Activated CD4-positive, alpha-beta T cell treated with anti-CD3 and anti-CD28 coated beads, Interleukin-2, amount 50 U/mL, for 48 hours (primary cell): ENCODE data around the gene TMEM203.

Experiments used
- DNase-seq, 2 experiments: peaks; one replicate each; pipeline ENCODE4 v3.0.0-alpha.2; 2020

Gene TMEM203

GRCh38 chr9:137217276-137218211 lies 12.1 kb upstream of the TMEM203 start:
- DNase-seq, result no peak

GRCh38 chr9:137216188-137216965 lies 10.9 kb upstream of the TMEM203 start:
- DNase-seq, result no peak

- no peak for DNase-seq
Observed at GRCh38 chr9:137215196-137215986, 9.9 kb upstream of the TMEM203 start.

GRCh38 chr9:137214620-137215019 lies 9.2 kb upstream of the TMEM203 start:
- DNase-seq, result no peak

- no peak for DNase-seq
Observed at GRCh38 chr9:137213160-137214060, 8.0 kb upstream of the TMEM203 start.

- no peak for DNase-seq
Observed at GRCh38 chr9:137212520-137212919, 7.1 kb upstream of the TMEM203 start.

- DNase-seq, result no peak
Observed at GRCh38 chr9:137211532-137211931, 6.1 kb upstream of the TMEM203 start.

GRCh38 chr9:137206602-137207001 lies 1.2 kb upstream of the TMEM203 start:
- DNase-seq, result no peak

- DNase-seq, result no peak
Observed at GRCh38 chr9:137204731-137205125, 720 bp downstream of the TMEM203 start.

GRCh38 chr9:137202966-137203365 lies 2.5 kb downstream of the TMEM203 start:
- no peak for DNase-seq

- DNase-seq, result no peak
Observed at GRCh38 chr9:137201205-137201868, 4.1 kb downstream of the TMEM203 start.

GRCh38 chr9:137200311-137201204 lies 4.9 kb downstream of the TMEM203 start, which contains the start of gene TPRN:
Gene TPRN, minus strand, starts transcription at chr9:137200741. Its CDS starts 30 bp downstream, at chr9:137200711.
- peak; percentile 99 for DNase-seq

- no peak for DNase-seq
Observed at GRCh38 chr9:137199411-137200121, 5.9 kb downstream of the TMEM203 start.

- DNase-seq, result no peak
Observed at GRCh38 chr9:137198902-137199283, 6.6 kb downstream of the TMEM203 start.

GRCh38 chr9:137198051-137198901 lies 7.2 kb downstream of the TMEM203 start:
- no peak for DNase-seq

GRCh38 chr9:137195525-137196220 lies 9.8 kb downstream of the TMEM203 start:
- DNase-seq, result no peak

GRCh38 chr9:137194909-137195308 lies 10.5 kb downstream of the TMEM203 start:
- DNase-seq, result no peak

GRCh38 chr9:137194388-137194787 lies 11.1 kb downstream of the TMEM203 start:
- DNase-seq, result no peak
